OCI-LY1 (cell line): ENCODE data around the gene RER1.

Source experiments
- H2AFZ ChIP-seq: fragments of 200-600 bp; sonication (generic), shearing (Covaris generic); 2 replicates; pipeline ENCODE4 v1.6.0; 2014; ENCODE audit warnings: antibody characterized with exemption, mild to moderate bottlenecking, low read length
- H3F3A ChIP-seq: fragments of 200-600 bp; sonication (generic), shearing (Covaris generic); 2 replicates; pipeline ENCODE4 v1.6.0; 2014; ENCODE audit warnings: mild to moderate bottlenecking, antibody characterized with exemption, low read length, moderate library complexity; ENCODE audit not compliant: insufficient read depth
- H3K27ac ChIP-seq: fragments of 200-600 bp; sonication (generic); 2 replicates; pipeline ENCODE4 v1.5.1; 2014; ENCODE audit warnings: low read length, mixed run types, mild to moderate bottlenecking, low read depth; ENCODE audit not compliant: poor library complexity, severe bottlenecking
- H3K27me3 ChIP-seq: fragments of 200-600 bp; sonication (generic); 2 replicates; pipeline ENCODE4 v1.6.0; 2014; ENCODE audit warnings: antibody characterized with exemption, mild to moderate bottlenecking, low read length, moderate library complexity; ENCODE audit not compliant: insufficient read depth
- H3K36me3 ChIP-seq: fragments of 200-600 bp; sonication (generic); 2 replicates; pipeline ENCODE4 v1.6.1; 2014; ENCODE audit warnings: mild to moderate bottlenecking, antibody characterized with exemption, low read length, moderate library complexity, mixed read lengths; ENCODE audit not compliant: insufficient read depth
- H3K4me1 ChIP-seq: fragments of 200-600 bp; sonication (generic); 2 replicates; pipeline ENCODE4 v1.5.1; 2014; ENCODE audit warnings: mild to moderate bottlenecking, low read length, moderate library complexity; ENCODE audit not compliant: insufficient read depth, severe bottlenecking
- H3K4me2 ChIP-seq: fragments of 200-600 bp; sonication (generic), shearing (Covaris generic); 2 replicates; pipeline ENCODE4 v1.6.1; 2014; ENCODE audit warnings: low read length
- H3K4me3 ChIP-seq: fragments of 200-600 bp; sonication (generic); 2 replicates; pipeline ENCODE4 v1.5.1; 2014; ENCODE audit warnings: low read length, low read depth, mild to moderate bottlenecking, mixed read lengths; ENCODE audit not compliant: poor library complexity, severe bottlenecking
- H3K79me2 ChIP-seq: fragments of 200-600 bp; shearing (Covaris generic); 2 replicates; pipeline ENCODE4 v1.6.1; 2016; ENCODE audit warnings: mixed run types, low read length, mixed read lengths; ENCODE audit not compliant: insufficient read depth
- H3K9ac ChIP-seq: fragments of 200-600 bp; sonication (generic), shearing (Covaris generic); 2 replicates; pipeline ENCODE4 v1.6.1; 2014; ENCODE audit warnings: mild to moderate bottlenecking, low read length, mixed read lengths
- H3K9me2 ChIP-seq: fragments of 200-600 bp; sonication (generic), shearing (Covaris generic); 2 replicates; pipeline ENCODE4 v1.6.1; 2014; ENCODE audit warnings: low read depth, mild to moderate bottlenecking, low read length, mixed read lengths
- H3K9me3 ChIP-seq: fragments of 200-600 bp; shearing (Covaris generic); 2 replicates; pipeline ENCODE4 v1.6.1; 2014; ENCODE audit warnings: low read length, mixed read lengths
- H4K20me1 ChIP-seq: fragments of 200-600 bp; sonication (generic), shearing (Covaris generic); 2 replicates; pipeline ENCODE4 v1.6.0; 2016; ENCODE audit warnings: mild to moderate bottlenecking, low read length; ENCODE audit not compliant: insufficient read depth
- CTCF ChIP-seq: fragments of 200-600 bp; sonication (generic), shearing (Covaris generic); IDR thresholded peaks from 2 replicates; pipeline ENCODE4 v1.5.1; 2017; ENCODE audit warnings: mild to moderate bottlenecking, antibody characterized with exemption, low read length, moderate library complexity, mixed read lengths
- EZH2 ChIP-seq: fragments of 200-600 bp; sonication (generic), shearing (Covaris generic); IDR thresholded peaks from 2 replicates; pipeline ENCODE4 v1.8.0; 2017; ENCODE audit warnings: borderline replicate concordance, mixed run types, mild to moderate bottlenecking, antibody characterized with exemption, low read length, moderate library complexity, mixed read lengths

The RER1 gene

GRCh38 chr1:2437617-2438016 lies 46.0 kb downstream of the RER1 start:
- no peaks in the 10 kb centered on the region for H3K9me3 ChIP-seq
- H3K27ac ChIP-seq, result no peak overlapping the region
- no peaks in the 10 kb centered on the region for H4K20me1 ChIP-seq
- TF ChIP-seq CTCF (no peak), EZH2 (no peak)
- H3K9ac ChIP-seq, result no peak overlapping the region
- H3K4me1 ChIP-seq, result no peaks in the 10 kb centered on the region
- H3K9me2 ChIP-seq, result no peaks in the 10 kb centered on the region
- no peak overlapping the region for H3K4me2 ChIP-seq
- no peaks in the 10 kb centered on the region for H3F3A ChIP-seq
- 0 out of 2 replicates have a peak, but pooled peaks cover 4% of the 10 kb centered on the region for H3K27me3 ChIP-seq
- no peaks in the 10 kb centered on the region for H3K36me3 ChIP-seq
- H2AFZ ChIP-seq, result no peak overlapping the region
- no peaks in the 10 kb centered on the region for H3K79me2 ChIP-seq
- H3K4me3 ChIP-seq, result no peak overlapping the region

- H3K9me2 ChIP-seq, result no peaks in the 10 kb centered on the region
- no peak overlapping the region for H3K27ac ChIP-seq
- no peak overlapping the region for H2AFZ ChIP-seq
- H3K27me3 ChIP-seq, result 0 out of 2 replicates have a peak, but pooled peaks cover 2% of the 10 kb centered on the region
- H3K79me2 ChIP-seq, result no peaks in the 10 kb centered on the region
- H3K36me3 ChIP-seq, result no peaks in the 10 kb centered on the region
- no peak overlapping the region for H3K4me3 ChIP-seq
- no peaks in the 10 kb centered on the region for H3K9me3 ChIP-seq
- no peaks in the 10 kb centered on the region for H3F3A ChIP-seq
- no peak overlapping the region for H3K4me2 ChIP-seq
- H3K9ac ChIP-seq, result no peak overlapping the region
- H3K4me1 ChIP-seq, result no peaks in the 10 kb centered on the region
- no peaks in the 10 kb centered on the region for H4K20me1 ChIP-seq
- TF ChIP-seq CTCF, result no peak
These were observed 46.4 kb downstream of the RER1 start for GRCh38 chr1:2438038-2438437.

- H3K27ac ChIP-seq, result no peak overlapping the region
These were observed 47.0 kb downstream of the RER1 start for GRCh38 chr1:2438641-2439040.

More at GRCh38 chr1:2438641-2439040, 47.0 kb downstream of the RER1 start:
- Histone ChIP-seq H3K4me2 (no peak overlapping the region), H3F3A (no peaks in the 10 kb centered on the region), H3K4me3 (no peak overlapping the region), H3K4me1 (no peaks in the 10 kb centered on the region), H2AFZ (no peak overlapping the region), H3K79me2 (no peaks in the 10 kb centered on the region), H3K27me3 (no peaks in the 10 kb centered on the region), H3K36me3 (no peaks in the 10 kb centered on the region), H3K9me3 (no peaks in the 10 kb centered on the region), H3K9me2 (no peaks in the 10 kb centered on the region), H3K9ac (no peak overlapping the region), H4K20me1 (no peaks in the 10 kb centered on the region)
- TF ChIP-seq EZH2 (no peak), CTCF (no peak)
